Trophoblast cell (in vitro differentiated cells and primary cell): Measurements from ENCODE around the gene RPL38.

Experiments
- DNase-seq, 2 donors: peaks; one replicate each; pipeline ENCODE4 v3.0.0-alpha.2; 2016
- H2AFZ ChIP-seq: 2 replicates; pipeline ENCODE4 v1.6.1; 2013; ENCODE audit warnings: low read length, moderate library complexity, mild to moderate bottlenecking; ENCODE audit not compliant: insufficient read depth, poor library complexity
- H2AK5ac ChIP-seq: 2 replicates; pipeline ENCODE4 v1.6.1; 2013; ENCODE audit warnings: mild to moderate bottlenecking, low read length
- H2BK120ac ChIP-seq: 2 replicates; pipeline ENCODE4 v1.6.1; 2013; ENCODE audit warnings: low read length, mild to moderate bottlenecking, moderate library complexity; ENCODE audit not compliant: insufficient read depth, poor library complexity
- H2BK12ac ChIP-seq: 2 replicates; pipeline ENCODE4 v1.6.1; 2013; ENCODE audit warnings: mild to moderate bottlenecking, low read length, moderate library complexity
- H2BK5ac ChIP-seq: 2 replicates; pipeline ENCODE4 v1.6.1; 2013; ENCODE audit warnings: low read length, low read depth, moderate library complexity, mild to moderate bottlenecking; ENCODE audit not compliant: poor library complexity
- H3K14ac ChIP-seq: 2 replicates; pipeline ENCODE4 v1.6.1; 2013; ENCODE audit warnings: mild to moderate bottlenecking, low read length
- H3K18ac ChIP-seq: 2 replicates; pipeline ENCODE4 v1.6.1; 2013; ENCODE audit warnings: mild to moderate bottlenecking, low read length
- H3K23ac ChIP-seq: 2 replicates; pipeline ENCODE4 v1.6.1; 2013; ENCODE audit warnings: low read length
- H3K27ac ChIP-seq: 2 replicates; pipeline ENCODE4 v1.5.1; 2013; ENCODE audit warnings: low read depth, mild to moderate bottlenecking, inconsistent platforms, low read length, moderate library complexity
- H3K27me3 ChIP-seq: 2 replicates; pipeline ENCODE4 v1.6.1; 2013; ENCODE audit warnings: inconsistent platforms, mild to moderate bottlenecking, low read length, moderate library complexity; ENCODE audit not compliant: insufficient read depth
- H3K36me3 ChIP-seq, 2 experiments: 1 replicate in 1 of 2; 2 replicates in 1 of 2; pipeline ENCODE4 v1.6.1; 2013; ENCODE audit warnings: low read length in 2 of 2, mild to moderate bottlenecking in 2 of 2, moderate library complexity in 1 of 2; ENCODE audit not compliant: insufficient read depth in 2 of 2, control insufficient read depth in 1 of 2
- H3K4ac ChIP-seq: 2 replicates; pipeline ENCODE4 v1.6.1; 2013; ENCODE audit warnings: low read depth, mild to moderate bottlenecking, low read length, moderate library complexity
- H3K4me1 ChIP-seq, 2 experiments: 1 replicate in 1 of 2; 2 replicates in 1 of 2; pipeline ENCODE4 v1.6.1; 2013; ENCODE audit warnings: low read length in 2 of 2, mild to moderate bottlenecking in 2 of 2, moderate library complexity in 1 of 2; ENCODE audit not compliant: insufficient read depth in 2 of 2, control insufficient read depth in 1 of 2
- H3K4me2 ChIP-seq: 2 replicates; pipeline ENCODE4 v1.6.1; 2013; ENCODE audit warnings: inconsistent platforms, mild to moderate bottlenecking, low read length, moderate library complexity
- H3K4me3 ChIP-seq: 2 replicates; pipeline ENCODE4 v1.5.1; 2013; ENCODE audit warnings: mild to moderate bottlenecking, low read depth, low read length, inconsistent platforms
- H3K79me1 ChIP-seq: one replicate; pipeline ENCODE4 v1.6.1; 2013; ENCODE audit warnings: low read length
- H3K79me2 ChIP-seq: 2 replicates; pipeline ENCODE4 v1.6.1; 2013; ENCODE audit warnings: low read length, mild to moderate bottlenecking; ENCODE audit not compliant: control insufficient read depth, insufficient read depth, poor library complexity
- H3K9ac ChIP-seq: 2 replicates; pipeline ENCODE4 v1.6.1; 2013; ENCODE audit warnings: mild to moderate bottlenecking, low read length
- H3K9me3 ChIP-seq: 2 replicates; pipeline ENCODE4 v1.6.1; 2013; ENCODE audit warnings: low read depth, mild to moderate bottlenecking, control low read depth, inconsistent platforms, low read length; ENCODE audit not compliant: insufficient read depth
- H4K12ac ChIP-seq: 2 replicates; pipeline ENCODE4 v1.6.1; 2013; ENCODE audit warnings: low read depth, mild to moderate bottlenecking, low read length, moderate library complexity
- H4K8ac ChIP-seq: 2 replicates; pipeline ENCODE4 v1.6.1; 2013; ENCODE audit warnings: low read depth, mild to moderate bottlenecking, low read length, moderate library complexity
- H4K91ac ChIP-seq: one replicate; pipeline ENCODE4 v1.6.1; 2013; ENCODE audit warnings: low read depth, mild to moderate bottlenecking, low read length, moderate library complexity
- WGBS: extraction: QIAGEN DNeasy Blood & Tissue Kit; methylation state at CpG from one replicate; pipeline ENCODE4 v1.1.7; 2013; ENCODE audit warnings: missing lambda C conversion rate; ENCODE audit not compliant: insufficient read length, insufficient coverage; ENCODE audit errors: extremely low coverage; 5-methylcytosine and 5-hydroxymethylcytosine counted together

The RPL38 gene

GRCh38 chr17:74234486-74234885 lies 31.0 kb downstream of the RPL38 start:
- Histone ChIP-seq H3K9ac (no peak overlapping the region), H4K12ac (no peak overlapping the region), H3K14ac (no peak overlapping the region), H2BK120ac (no peak overlapping the region), H3K36me3 (no peaks in the 10 kb centered on the region), H3K9me3 (peaks cover 1% of the 10 kb centered on the region), H3K18ac (no peak overlapping the region), H3K23ac (no peak overlapping the region), H3K4me3 (no peak overlapping the region), H3K4ac (no peak overlapping the region), H3K27ac (no peak overlapping the region), H3K79me1 (no peaks in the 10 kb centered on the region), H2AFZ (no peak overlapping the region), H3K4me2 (no peak overlapping the region), H3K79me2 (no peaks in the 10 kb centered on the region), H2AK5ac (no peak overlapping the region), H3K27me3 (no peaks in the 10 kb centered on the region), H3K4me1 (no peaks in the 10 kb centered on the region), H2BK12ac (no peak overlapping the region), H4K91ac (no peak overlapping the region), H2BK5ac (no peak overlapping the region), H4K8ac (no peak overlapping the region)
- DNase-seq, result no peak
- WGBS, result no CpG with 5 or more reads among the region's 1 CpG

- Histone ChIP-seq H3K4me1 (no peaks in the 10 kb centered on the region), H3K36me3 (no peaks in the 10 kb centered on the region), H3K79me1 (no peaks in the 10 kb centered on the region), H3K27ac (no peak overlapping the region), H4K12ac (no peak overlapping the region), H3K23ac (no peak overlapping the region), H4K8ac (no peak overlapping the region), H3K27me3 (no peaks in the 10 kb centered on the region), H3K14ac (no peak overlapping the region), H3K4ac (no peak overlapping the region), H3K4me2 (no peak overlapping the region), H2AFZ (no peak overlapping the region), H2BK5ac (no peak overlapping the region), H3K18ac (no peak overlapping the region), H3K9me3 (peaks cover 2% of the 10 kb centered on the region), H4K91ac (no peak overlapping the region), H2BK120ac (no peak overlapping the region), H2AK5ac (no peak overlapping the region), H2BK12ac (no peak overlapping the region), H3K79me2 (no peaks in the 10 kb centered on the region), H3K4me3 (no peak overlapping the region), H3K9ac (no peak overlapping the region)
- DNase-seq, result no peak
- WGBS, result no CpG with 5 or more reads among the region's 19 CpGs
These were observed 31.6 kb downstream of the RPL38 start for GRCh38 chr17:74235040-74235581.

GRCh38 chr17:74235911-74236371 lies 32.5 kb downstream of the RPL38 start:
- Histone ChIP-seq H3K18ac (no peak overlapping the region), H3K27ac (no peak overlapping the region), H2BK12ac (no peak overlapping the region), H4K91ac (no peak overlapping the region), H2BK120ac (no peak overlapping the region), H2BK5ac (no peak overlapping the region), H3K4me3 (no peak overlapping the region), H3K36me3 (no peaks in the 10 kb centered on the region), H2AK5ac (no peak overlapping the region), H4K12ac (no peak overlapping the region), H3K27me3 (no peaks in the 10 kb centered on the region), H3K4me2 (no peak overlapping the region), H3K79me1 (no peaks in the 10 kb centered on the region), H3K4ac (no peak overlapping the region), H2AFZ (no peak overlapping the region), H3K9ac (no peak overlapping the region), H3K4me1 (no peaks in the 10 kb centered on the region), H4K8ac (no peak overlapping the region), H3K79me2 (no peaks in the 10 kb centered on the region), H3K23ac (no peak overlapping the region), H3K9me3 (peaks cover 2% of the 10 kb centered on the region), H3K14ac (no peak overlapping the region)
- WGBS, result no CpG with 5 or more reads among the region's 8 CpGs
- DNase-seq, result no peak

- no peak overlapping the region for H3K18ac ChIP-seq
- H3K79me2 ChIP-seq, result no peaks in the 10 kb centered on the region
- no peak overlapping the region for H3K4ac ChIP-seq
- no peak overlapping the region for H2BK5ac ChIP-seq
- no peak overlapping the region for H2BK120ac ChIP-seq
- H3K4me3 ChIP-seq, result no peak overlapping the region
- no CpG with 5 or more reads among the region's 12 CpGs for WGBS
- peaks cover 2% of the 10 kb centered on the region for H3K9me3 ChIP-seq
- no peak overlapping the region for H3K23ac ChIP-seq
- no peak overlapping the region for H2AK5ac ChIP-seq
- H2AFZ ChIP-seq, result no peak overlapping the region
- H2BK12ac ChIP-seq, result no peak overlapping the region
- H4K91ac ChIP-seq, result no peak overlapping the region
- H3K14ac ChIP-seq, result no peak overlapping the region
- H3K9ac ChIP-seq, result no peak overlapping the region
- H4K8ac ChIP-seq, result no peak overlapping the region
- H4K12ac ChIP-seq, result no peak overlapping the region
- peak; percentile 20 to 71 for DNase-seq
- no peaks in the 10 kb centered on the region for H3K27me3 ChIP-seq
- H3K4me1 ChIP-seq, result no peaks in the 10 kb centered on the region
- H3K4me2 ChIP-seq, result no peak overlapping the region
- no peaks in the 10 kb centered on the region for H3K79me1 ChIP-seq
- no peak overlapping the region for H3K27ac ChIP-seq
- no peaks in the 10 kb centered on the region for H3K36me3 ChIP-seq
These were observed 33.8 kb downstream of the RPL38 start for GRCh38 chr17:74237321-74237720.
